ENCODE results near the gene ZNF652.
"Not testable (repeated sequence)": the region's sequence is repeated elsewhere in the genome, so short reads cannot be mapped to it uniquely, and the experiment has no call there.

Gene ZNF652

GRCh38 chr17:49361902-49362722 lies at the start of gene ZNF652:
Gene ZNF652 (minus strand): TSS chr17:49362250. CDS start chr17:49317725, 44,525 bp downstream.
- DNase-seq = peak; percentile 100

GRCh38 chr17:49409066-49409465 lies 47.0 kb upstream of the ZNF652 start:
- DNase-seq = no peak

- DNase-seq = peak; percentile 96
These were observed 46.0 kb upstream of the ZNF652 start for GRCh38 chr17:49407981-49408501.

GRCh38 chr17:49407086-49407485 lies 45.0 kb upstream of the ZNF652 start:
- DNase-seq = no peak

- DNase-seq = no peak
These were observed 44.5 kb upstream of the ZNF652 start for GRCh38 chr17:49406421-49407061.

GRCh38 chr17:49404906-49405305 lies 42.9 kb upstream of the ZNF652 start:
- DNase-seq = peak; percentile 44

GRCh38 chr17:49404361-49404760 lies 42.3 kb upstream of the ZNF652 start:
- no peak for DNase-seq

- DNase-seq = no peak
These were observed 41.7 kb upstream of the ZNF652 start for GRCh38 chr17:49403514-49404289.

GRCh38 chr17:49402706-49403105 lies 40.7 kb upstream of the ZNF652 start:
- no peak for DNase-seq

GRCh38 chr17:49401971-49402611 lies 40.0 kb upstream of the ZNF652 start:
- no peak for DNase-seq

- no peak for DNase-seq
These were observed 37.9 kb upstream of the ZNF652 start for GRCh38 chr17:49399995-49400394.

- DNase-seq = no peak
These were observed 35.5 kb upstream of the ZNF652 start for GRCh38 chr17:49397586-49397985.

- DNase-seq = no peak
These were observed 31.6 kb upstream of the ZNF652 start for GRCh38 chr17:49393491-49394255.

- no peak for DNase-seq
These were observed 28.7 kb upstream of the ZNF652 start for GRCh38 chr17:49390548-49391324.

- DNase-seq = not testable (repeated sequence)
These were observed 27.7 kb upstream of the ZNF652 start for GRCh38 chr17:49389514-49390347.

- no peak for DNase-seq
These were observed 26.9 kb upstream of the ZNF652 start for GRCh38 chr17:49388692-49389513.

GRCh38 chr17:49388290-49388640 lies 26.2 kb upstream of the ZNF652 start:
- DNase-seq = no peak

- DNase-seq = peak; percentile 79
These were observed 25.6 kb upstream of the ZNF652 start for GRCh38 chr17:49387498-49388289.

GRCh38 chr17:49386373-49386772 lies 24.3 kb upstream of the ZNF652 start:
- DNase-seq = no peak

All from islet precursor cell (in vitro differentiated cells).